NCI-H510A (cell line): Measurements from ENCODE around the gene CDR2.
"Not testable (repeated sequence)": the region's sequence is repeated elsewhere in the genome, so short reads cannot be mapped to it uniquely, and the experiment has no call there.

ENCODE experiments used
- DNase-seq: peaks from one replicate; lab custom pipeline; 2025; lab: John Stamatoyannopoulos, UW

The CDR2 gene

DNA sequence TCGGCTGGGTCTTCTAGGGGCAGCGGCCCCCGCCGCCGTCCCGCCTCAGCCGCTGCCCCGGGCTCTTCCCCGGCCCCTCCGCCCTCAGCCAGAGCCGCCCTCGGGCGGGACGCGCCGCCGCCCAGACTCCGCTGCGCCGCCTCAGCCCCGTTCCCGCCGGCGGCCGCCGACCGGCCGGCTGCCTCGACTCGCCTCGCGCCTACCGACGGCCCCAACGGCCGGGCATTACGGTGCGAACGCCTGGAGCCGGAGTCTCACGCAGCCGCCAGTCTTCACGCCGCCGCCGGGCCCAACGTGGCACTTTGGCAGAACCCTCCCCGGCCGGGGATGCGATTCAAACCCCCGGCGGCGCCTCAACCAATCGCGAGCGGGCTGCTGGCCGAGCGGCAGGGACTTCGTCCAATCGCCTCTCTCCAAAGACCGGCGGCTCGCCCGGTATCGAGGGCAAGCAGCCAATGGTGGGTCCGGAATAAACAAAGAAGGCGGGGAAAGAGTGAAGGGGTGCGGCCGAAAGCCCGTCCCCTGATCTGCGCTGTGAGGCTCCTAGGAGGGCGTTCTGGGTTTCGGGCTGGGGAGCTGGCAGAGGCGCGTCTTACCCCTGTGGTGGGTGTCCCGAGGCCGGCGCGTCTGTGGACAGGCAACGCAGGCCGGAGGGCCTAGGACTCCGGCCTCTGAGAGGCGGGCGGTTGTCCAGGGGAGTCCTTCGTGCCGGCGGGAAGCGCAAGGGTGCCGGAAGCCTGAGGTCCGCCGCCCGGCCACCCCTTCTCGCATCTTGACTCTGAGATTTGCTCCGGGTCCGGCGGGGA is at the start of gene CDR2:
Gene CDR2 (minus strand): TSS at position 309 of the 806 bp plus-strand sequence. CDS start 310 bp downstream, outside the sequence.
- peak; percentile 98 for DNase-seq

DNA sequence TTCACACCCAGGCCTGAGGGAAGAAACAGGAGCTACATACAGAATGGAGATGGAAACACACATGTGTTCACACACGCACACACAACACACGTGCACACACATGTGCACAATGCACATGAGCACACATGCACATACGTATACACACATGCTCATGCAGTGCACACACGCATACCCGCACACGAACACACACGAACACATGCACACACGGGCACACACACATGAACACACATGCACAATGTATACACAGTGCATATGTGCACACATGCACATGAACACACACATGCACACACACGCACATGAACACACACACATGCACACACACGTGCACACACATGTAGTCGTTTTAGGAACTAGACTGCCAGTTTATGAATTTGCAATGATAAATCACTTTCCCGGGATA is 49.3 kb upstream of the CDR2 start:
- no peak for DNase-seq

DNA sequence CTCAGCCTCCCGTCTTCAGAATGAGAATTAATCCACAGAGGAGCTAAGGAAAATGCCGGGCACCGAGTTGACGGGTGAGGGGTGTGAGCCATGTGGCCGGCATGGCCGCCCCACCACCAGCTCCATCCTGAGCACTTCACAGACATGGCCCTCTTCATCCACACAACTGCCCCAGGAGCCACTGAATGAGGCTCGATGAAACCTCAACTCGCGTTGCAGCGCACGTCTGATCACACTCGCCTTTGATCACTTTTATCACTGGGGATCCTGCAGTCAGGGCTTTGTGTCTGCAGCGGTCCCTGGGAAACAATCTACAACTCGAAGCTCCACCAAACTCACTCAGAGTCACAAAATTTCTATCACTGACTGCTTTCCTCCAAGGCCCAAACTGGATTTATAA is 46.7 kb upstream of the CDR2 start:
- no peak for DNase-seq

DNA sequence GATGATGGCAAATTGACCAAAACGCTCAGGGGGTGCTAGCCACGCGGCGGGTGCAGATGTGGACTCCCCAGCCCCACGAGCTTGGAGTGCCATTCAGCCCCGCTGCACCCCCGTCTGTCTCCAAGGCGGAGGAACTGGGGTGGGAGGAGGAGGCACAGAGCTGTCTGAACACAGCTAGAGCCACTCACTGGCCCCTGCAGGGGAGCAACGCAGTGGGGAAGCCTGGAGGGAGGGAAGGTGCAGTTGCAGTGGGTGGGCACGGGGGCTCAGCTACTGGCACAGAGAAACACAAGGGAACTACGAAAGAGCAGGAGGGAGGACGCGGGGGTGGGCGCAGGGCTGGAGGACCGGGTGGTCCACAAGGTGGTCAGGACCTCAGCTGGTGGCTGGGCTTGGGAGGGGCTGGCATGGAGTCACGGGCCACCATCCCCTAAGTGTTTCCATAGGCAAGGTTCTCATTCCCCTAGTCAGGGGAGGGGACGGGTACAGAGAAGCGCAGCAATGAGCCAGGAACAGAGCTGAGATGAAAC is 46.3 kb upstream of the CDR2 start:
- DNase-seq = no peak

DNA sequence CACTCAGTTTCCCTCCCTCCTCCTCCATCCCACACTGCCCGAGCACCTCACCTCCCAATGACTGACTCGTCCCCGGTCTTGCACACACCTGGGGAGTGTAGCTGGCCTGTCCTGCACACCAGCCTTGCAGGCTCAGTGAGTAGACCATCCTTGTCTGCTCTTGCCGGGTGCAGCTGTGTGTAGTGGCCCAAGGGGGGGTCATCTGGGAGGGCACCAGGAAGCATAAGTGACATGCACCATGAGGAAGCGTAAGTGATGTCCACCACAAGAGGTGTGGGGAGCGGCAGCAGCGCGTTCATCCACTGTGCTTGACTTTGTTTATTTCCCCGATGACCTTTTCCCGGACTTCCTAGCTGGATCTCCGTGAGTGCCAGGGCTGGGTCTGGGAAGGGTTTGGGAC is 45.5 kb upstream of the CDR2 start:
- DNase-seq = no peak

GRCh38 chr16:22418826-22419225 is 44.4 kb upstream of the CDR2 start:
- no peak for DNase-seq

DNA sequence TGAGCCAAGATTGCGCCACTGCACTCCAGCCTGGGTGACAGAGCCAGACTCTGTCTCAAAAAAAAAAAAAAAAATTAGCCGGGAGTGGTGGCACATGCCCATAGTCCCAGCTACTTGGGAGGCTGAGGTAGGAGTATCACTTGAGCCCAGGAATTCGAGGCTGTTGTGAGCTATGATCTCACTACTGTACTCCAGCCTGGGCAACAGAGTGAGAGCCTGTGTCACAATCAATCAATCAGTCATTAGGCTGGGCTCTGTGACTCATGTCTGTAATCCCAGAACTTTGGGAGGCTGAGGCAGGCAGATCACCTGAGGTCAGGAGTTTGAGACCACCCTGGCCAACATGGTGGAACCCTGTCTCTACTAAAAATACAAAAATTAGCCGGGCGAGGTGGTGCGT is 43.4 kb upstream of the CDR2 start:
- not testable (repeated sequence) for DNase-seq

- DNase-seq = no peak
Observed at GRCh38 chr16:22417019-22417418, 42.6 kb upstream of the CDR2 start.

DNA sequence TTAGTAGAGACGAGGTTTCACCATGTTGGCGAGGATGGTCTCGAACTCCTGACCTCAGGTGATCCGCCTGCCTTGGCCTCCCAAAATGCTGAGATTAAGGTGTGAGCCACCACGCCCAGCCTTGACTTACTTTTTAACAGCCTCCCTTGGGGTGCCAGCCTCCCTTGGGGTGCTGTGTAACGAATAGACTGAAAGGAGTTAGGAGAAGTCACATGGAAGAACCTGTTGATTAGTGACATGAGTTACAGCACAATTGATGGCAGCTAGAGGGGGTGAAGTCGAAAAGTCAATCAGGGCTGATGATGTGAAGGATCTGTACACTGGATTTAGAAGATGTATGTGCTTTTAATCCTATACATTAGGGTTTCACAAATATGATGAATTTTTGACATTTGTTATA is 39.4 kb upstream of the CDR2 start:
- DNase-seq = no peak

- DNase-seq = no peak
Observed at GRCh38 chr16:22407486-22407885, 33.1 kb upstream of the CDR2 start.

GRCh38 chr16:22402191-22402590 is 27.8 kb upstream of the CDR2 start:
- no peak for DNase-seq

- DNase-seq = no peak
Observed at GRCh38 chr16:22400900-22401299, 26.5 kb upstream of the CDR2 start.

- DNase-seq = no peak
Observed at GRCh38 chr16:22397931-22398330, 23.5 kb upstream of the CDR2 start.

DNA sequence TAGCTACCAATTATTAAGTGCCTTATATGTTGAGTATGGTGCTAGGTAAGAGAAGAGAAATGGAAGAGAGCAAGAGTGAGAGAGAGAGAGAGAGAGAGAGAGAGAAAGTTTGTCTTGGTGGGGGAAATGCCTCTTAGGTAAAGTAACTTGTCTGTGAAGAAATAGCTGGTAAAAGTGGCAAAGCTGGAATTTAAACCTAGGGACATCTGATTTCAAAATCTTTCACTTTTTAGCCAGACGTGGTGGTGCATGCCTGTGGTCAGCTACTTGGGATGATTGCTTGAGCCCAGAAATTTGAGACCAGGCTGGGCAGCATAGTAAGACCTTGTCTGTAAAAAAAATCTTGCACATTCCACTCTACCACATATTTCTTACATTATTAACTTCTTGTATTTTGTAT is 23.0 kb upstream of the CDR2 start:
- no peak for DNase-seq

- DNase-seq = no peak
Observed at GRCh38 chr16:22395960-22396359, 21.5 kb upstream of the CDR2 start.

DNA sequence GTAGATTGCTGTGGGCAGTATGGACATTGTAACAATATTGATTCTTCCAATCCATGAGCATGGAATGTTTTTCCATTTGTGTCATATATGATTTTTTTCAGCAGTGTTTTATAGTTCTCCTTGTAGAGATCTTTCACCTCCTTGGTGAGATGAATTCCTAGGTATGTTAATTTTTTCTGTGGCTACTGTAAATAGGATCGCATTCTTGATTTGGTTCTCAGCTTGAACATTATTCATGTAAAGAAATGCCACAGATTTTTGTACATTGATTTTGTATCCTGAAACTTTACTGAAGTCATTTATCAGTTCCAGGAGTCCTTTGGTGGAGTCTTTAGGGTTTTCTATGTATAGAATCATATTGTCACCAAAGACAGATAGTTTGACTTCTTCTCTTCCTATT is 19.7 kb upstream of the CDR2 start:
- DNase-seq = no peak

- no peak for DNase-seq
Observed at GRCh38 chr16:22388101-22388644, 13.8 kb upstream of the CDR2 start.

- no peak for DNase-seq
Observed at GRCh38 chr16:22386976-22387375, 12.6 kb upstream of the CDR2 start.

GRCh38 chr16:22385196-22385595 is 10.8 kb upstream of the CDR2 start:
- DNase-seq = no peak

DNA sequence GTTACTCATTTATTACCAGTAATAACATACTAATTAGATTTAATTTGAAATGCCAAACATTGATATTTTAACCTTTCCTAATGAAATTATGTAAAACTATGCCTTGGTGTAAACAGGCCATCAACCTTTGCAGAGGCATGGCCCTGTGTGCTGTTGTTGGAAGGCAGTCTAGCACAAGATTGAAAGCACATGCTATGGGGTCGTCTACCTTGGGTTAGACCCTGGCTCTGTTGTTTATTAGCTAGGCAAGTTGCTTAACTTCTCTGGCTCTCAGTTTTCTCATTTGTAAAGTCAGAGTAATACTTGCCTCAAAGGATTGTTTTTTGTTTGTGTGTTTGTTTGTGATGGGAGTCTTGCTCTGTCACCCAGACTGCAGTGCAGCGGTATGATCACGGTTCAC is 9.4 kb upstream of the CDR2 start:
- DNase-seq = no peak

DNA sequence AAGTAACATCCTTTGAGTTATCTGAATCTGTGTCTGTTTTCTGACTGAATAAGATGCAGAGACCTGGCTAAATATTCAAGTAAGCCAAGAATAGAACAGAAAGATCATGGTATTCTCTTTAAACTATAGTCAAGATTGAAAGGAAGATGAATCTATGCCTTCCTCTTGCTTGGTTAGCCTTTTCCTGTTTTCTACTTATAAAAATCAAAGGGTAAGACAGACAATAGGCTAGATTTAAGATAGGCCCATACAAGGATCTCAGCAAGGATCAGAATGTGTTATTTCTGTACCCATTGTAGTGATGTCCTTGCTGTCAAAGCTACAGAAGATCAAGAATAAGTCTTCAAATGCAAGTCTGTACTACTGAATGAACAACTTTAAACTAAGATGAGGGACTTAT is 7.0 kb upstream of the CDR2 start:
- DNase-seq = no peak

DNA sequence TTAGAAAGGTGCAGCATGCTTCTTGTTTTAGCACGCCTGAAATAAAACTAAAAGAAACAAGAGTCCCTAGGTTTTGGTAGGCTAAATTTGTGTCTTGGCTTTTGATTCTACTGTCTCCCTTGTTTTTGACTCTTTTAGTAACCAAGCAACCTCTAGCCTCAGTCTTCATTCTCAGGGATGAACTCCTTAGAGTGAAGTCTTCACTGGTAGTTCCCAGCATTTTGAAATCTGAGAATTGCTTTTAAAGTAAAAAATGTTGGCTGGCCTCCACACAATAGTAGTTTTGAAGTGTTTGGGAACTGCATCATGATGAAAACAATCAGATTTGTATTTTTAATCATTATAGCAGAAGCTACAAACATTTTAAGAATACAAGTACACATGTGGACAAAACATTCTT is 6.1 kb upstream of the CDR2 start:
- no peak for DNase-seq

DNA sequence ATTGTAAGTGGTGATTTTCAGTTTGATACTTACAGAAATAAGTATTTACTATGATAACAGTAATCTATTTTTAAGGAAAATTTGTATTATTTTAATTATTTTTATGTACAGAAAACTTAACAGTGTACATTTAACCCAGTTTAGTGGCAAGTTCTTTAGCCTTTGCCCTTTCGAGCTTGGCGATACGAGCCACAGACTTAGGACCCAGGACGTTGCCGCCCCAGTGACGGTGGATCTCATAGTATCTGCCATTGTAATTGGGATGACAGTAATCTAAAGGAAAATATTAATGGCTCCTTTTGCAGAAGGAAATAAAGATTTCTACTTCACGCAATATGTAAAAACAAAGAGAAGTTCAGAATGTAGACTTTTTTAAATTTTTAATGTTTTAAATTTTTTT is 5.2 kb upstream of the CDR2 start:
- DNase-seq = no peak
